ENCODE measurements around the gene FABP6. TPM values are rescaled to one million over a fixed set of nuclear protein-coding genes. Genes with fewer than 3 reads are reported as not detected.

Gene FABP6
- total and polyA plus RNA-seq, 2 donors, result 0.68 to 1.4 TPM

DNA sequence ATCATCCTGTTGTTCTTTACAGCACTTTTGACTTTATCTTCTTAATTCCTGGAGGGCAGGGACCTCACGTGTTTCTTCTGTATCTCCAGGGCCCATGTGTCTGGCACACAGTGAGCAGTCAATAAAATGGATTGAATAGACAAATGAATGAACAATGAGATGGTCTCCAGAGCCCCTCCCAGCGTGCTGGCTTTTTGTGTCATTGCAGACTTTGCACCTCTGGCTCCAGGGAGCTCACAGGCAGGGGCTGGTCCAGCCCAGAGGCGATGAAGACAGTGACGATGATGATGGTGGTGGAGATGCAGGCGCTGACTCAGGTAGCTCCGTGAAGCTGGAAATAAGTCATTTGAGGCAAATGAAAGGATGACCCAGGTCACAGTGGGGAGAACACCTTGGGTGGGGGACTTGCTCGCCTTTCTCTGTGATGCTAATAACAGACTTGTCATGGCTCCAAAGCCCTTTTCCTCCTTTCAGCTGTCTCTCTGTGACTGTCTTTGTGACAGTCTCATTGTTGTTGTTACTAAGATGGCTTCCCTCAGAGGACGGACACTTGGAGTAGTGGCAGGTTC, 30.4 kb upstream of the FABP6 start:
- Histone ChIP-seq H3K4me1 (ENCODE audit: insufficient read depth) (no peaks in the 10 kb centered on the region), H3K27ac (ENCODE audit: low read depth) (no peak overlapping the region), H3K36me3 (ENCODE audit: insufficient read depth) (no peaks in the 10 kb centered on the region), H3K4me3 (ENCODE audit: low read depth, low read length) (no peak overlapping the region)
- 56% methylated on average over 8 of the region's 8 CpGs for WGBS
- no peak for DNase-seq (ENCODE audit: extremely low spot score)

GRCh38 chr5:160199410-160199911, 29.8 kb upstream of the FABP6 start:
- no peak overlapping the region for H3K27ac ChIP-seq (ENCODE audit: low read depth)
- 3% methylated on average over 30 of the region's 30 CpGs for WGBS
- H3K4me1 ChIP-seq (ENCODE audit: insufficient read depth), result no peaks in the 10 kb centered on the region
- DNase-seq (ENCODE audit: extremely low spot score), result no peak
- H3K4me3 ChIP-seq (ENCODE audit: low read depth, low read length), result peak overlapping the region; percentile 19
- H3K36me3 ChIP-seq (ENCODE audit: insufficient read depth), result no peaks in the 10 kb centered on the region

DNA sequence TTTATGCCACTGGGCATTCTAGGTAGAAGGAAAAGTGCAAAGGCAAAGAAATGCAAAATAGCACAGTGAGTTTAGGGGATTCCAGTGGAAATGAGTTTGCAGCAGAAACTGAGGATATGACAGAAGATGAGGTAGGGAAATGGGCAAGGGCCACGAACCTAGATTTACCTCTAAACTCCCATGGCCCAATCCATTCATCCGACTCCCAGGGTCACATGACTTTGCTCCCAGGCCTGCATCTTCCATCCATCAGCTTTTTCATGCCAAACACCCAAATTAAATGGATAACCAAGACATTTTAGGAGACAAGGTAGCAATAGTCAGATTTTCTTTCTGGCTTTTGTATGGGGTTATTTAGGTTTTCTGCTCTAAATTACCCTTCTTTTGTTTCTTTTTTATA, 22.2 kb upstream of the FABP6 start:
- Histone ChIP-seq H3K4me3 (ENCODE audit: low read depth, low read length) (no peak overlapping the region), H3K27ac (ENCODE audit: low read depth) (no peak overlapping the region), H3K36me3 (ENCODE audit: insufficient read depth) (no peaks in the 10 kb centered on the region), H3K4me1 (ENCODE audit: insufficient read depth) (peaks cover 2% of the 10 kb centered on the region)
- 83% methylated on average over 2 of the region's 2 CpGs for WGBS
- no peak for DNase-seq (ENCODE audit: extremely low spot score)

GRCh38 chr5:160209917-160210316, 19.4 kb upstream of the FABP6 start:
- Histone ChIP-seq H3K4me3 (ENCODE audit: low read depth, low read length) (no peak overlapping the region), H3K4me1 (ENCODE audit: insufficient read depth) (peaks cover under 1% of the 10 kb centered on the region), H3K36me3 (ENCODE audit: insufficient read depth) (no peaks in the 10 kb centered on the region), H3K27ac (ENCODE audit: low read depth) (no peak overlapping the region)
- 89% methylated on average over 2 of the region's 2 CpGs for WGBS
- no peak for DNase-seq (ENCODE audit: extremely low spot score)

DNA sequence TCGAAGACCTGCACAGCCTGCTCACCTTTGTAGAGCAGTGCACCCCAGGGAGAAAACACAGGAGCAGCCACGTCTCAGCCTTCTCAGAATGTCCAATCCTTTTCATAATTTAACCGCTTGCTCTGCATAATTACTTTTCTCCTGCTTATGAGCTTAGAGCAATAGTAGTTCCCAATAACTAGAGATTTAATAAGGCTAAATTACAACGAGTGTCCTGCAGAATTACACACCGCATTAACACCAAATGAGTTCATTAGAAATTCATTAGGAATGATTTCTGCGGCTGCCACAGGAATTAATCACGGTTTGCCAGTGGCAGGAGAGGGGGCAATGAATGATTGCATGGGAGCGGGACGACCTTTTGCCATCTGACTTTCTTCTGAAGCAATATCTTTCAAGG, 18.7 kb upstream of the FABP6 start:
- no peak overlapping the region for H3K27ac ChIP-seq (ENCODE audit: low read depth)
- no peak for DNase-seq (ENCODE audit: extremely low spot score)
- 89% methylated on average over 9 of the region's 9 CpGs for WGBS

GRCh38 chr5:160211352-160211751, 18.0 kb upstream of the FABP6 start:
- 65% methylated on average over 2 of the region's 2 CpGs for WGBS
- Histone ChIP-seq H3K4me1 (ENCODE audit: insufficient read depth) (no peaks in the 10 kb centered on the region), H3K27ac (ENCODE audit: low read depth) (no peak overlapping the region), H3K4me3 (ENCODE audit: low read depth, low read length) (no peak overlapping the region), H3K36me3 (ENCODE audit: insufficient read depth) (no peaks in the 10 kb centered on the region)
- no peak for DNase-seq (ENCODE audit: extremely low spot score)

More for the DNA sequence above, 18.7 kb upstream of the FABP6 start:
- no peaks in the 10 kb centered on the region for H3K36me3 ChIP-seq (ENCODE audit: insufficient read depth)
- no peak overlapping the region for H3K4me3 ChIP-seq (ENCODE audit: low read depth, low read length)
- H3K4me1 ChIP-seq (ENCODE audit: insufficient read depth), result no peaks in the 10 kb centered on the region

DNA sequence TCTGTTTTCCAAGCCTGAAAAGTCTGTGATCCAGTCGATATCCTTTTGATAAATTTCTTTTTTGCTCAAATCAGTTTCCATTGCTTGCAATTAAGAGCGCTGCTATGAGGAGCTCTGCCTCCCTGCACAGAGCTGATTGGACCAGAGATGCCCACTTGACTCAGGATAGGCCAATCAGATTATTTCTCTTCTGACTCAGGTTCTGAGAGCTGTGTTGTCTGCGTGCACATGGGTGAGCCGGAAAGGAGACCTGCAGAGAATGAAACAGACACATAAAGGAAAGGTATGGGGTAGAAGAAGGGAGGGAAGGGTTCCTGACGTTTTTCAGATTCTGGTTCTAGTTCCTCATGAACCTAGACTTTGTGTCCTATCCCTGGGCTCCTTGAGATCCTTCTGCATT, 15.8 kb upstream of the FABP6 start:
- no peaks in the 10 kb centered on the region for H3K36me3 ChIP-seq (ENCODE audit: insufficient read depth)
- no peak overlapping the region for H3K4me3 ChIP-seq (ENCODE audit: low read depth, low read length)
- WGBS, result 77% methylated on average over 5 of the region's 5 CpGs
- H3K4me1 ChIP-seq (ENCODE audit: insufficient read depth), result no peaks in the 10 kb centered on the region
- DNase-seq (ENCODE audit: extremely low spot score), result no peak
- no peak overlapping the region for H3K27ac ChIP-seq (ENCODE audit: low read depth)

DNA sequence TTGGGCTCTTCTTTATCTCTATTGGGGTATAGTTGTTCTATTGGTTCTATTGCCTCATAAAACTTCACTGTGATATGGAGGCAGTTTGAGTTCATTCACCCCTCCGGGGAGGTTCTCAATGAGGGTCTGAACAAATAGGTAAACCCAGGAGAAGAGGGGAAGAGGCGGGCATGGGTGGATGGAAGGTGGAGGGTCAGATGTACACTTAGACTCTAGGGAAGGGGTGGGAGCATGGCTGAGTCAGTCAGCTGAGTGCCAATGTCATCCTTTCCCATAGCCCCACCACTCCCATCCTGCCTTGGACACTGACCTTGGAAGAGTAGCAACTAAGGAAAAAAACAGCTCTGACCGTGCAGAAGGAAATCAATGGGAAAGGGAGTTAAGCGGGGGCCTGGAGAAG, 9.9 kb upstream of the FABP6 start:
- H3K36me3 ChIP-seq (ENCODE audit: insufficient read depth), result no peaks in the 10 kb centered on the region
- 67% methylated on average over 4 of the region's 4 CpGs for WGBS
- no peak overlapping the region for H3K4me3 ChIP-seq (ENCODE audit: low read depth, low read length)
- H3K27ac ChIP-seq (ENCODE audit: low read depth), result no peak overlapping the region
- no peak for DNase-seq (ENCODE audit: extremely low spot score)
- no peaks in the 10 kb centered on the region for H3K4me1 ChIP-seq (ENCODE audit: insufficient read depth)

GRCh38 chr5:160221082-160221481, 8.2 kb upstream of the FABP6 start:
- DNase-seq (ENCODE audit: extremely low spot score), result no peak
- Histone ChIP-seq H3K4me3 (ENCODE audit: low read depth, low read length) (no peak overlapping the region), H3K36me3 (ENCODE audit: insufficient read depth) (no peaks in the 10 kb centered on the region), H3K4me1 (ENCODE audit: insufficient read depth) (no peaks in the 10 kb centered on the region), H3K27ac (ENCODE audit: low read depth) (no peak overlapping the region)
- 87% methylated on average over 3 of the region's 3 CpGs for WGBS

GRCh38 chr5:160227012-160227411, 2.3 kb upstream of the FABP6 start:
- Histone ChIP-seq H3K4me1 (ENCODE audit: insufficient read depth) (no peaks in the 10 kb centered on the region), H3K36me3 (ENCODE audit: insufficient read depth) (no peaks in the 10 kb centered on the region), H3K27ac (ENCODE audit: low read depth) (no peak overlapping the region), H3K4me3 (ENCODE audit: low read depth, low read length) (no peak overlapping the region)
- DNase-seq (ENCODE audit: extremely low spot score), result no peak
- 93% methylated on average over 2 of the region's 2 CpGs for WGBS

GRCh38 chr5:160230686-160231527, 1.6 kb downstream of the FABP6 start:
- no peak for DNase-seq (ENCODE audit: extremely low spot score)
- H3K27ac ChIP-seq (ENCODE audit: low read depth), result no peak overlapping the region
- WGBS, result 78% methylated on average over 9 of the region's 9 CpGs
- no peak overlapping the region for H3K4me3 ChIP-seq (ENCODE audit: low read depth, low read length)
- no peaks in the 10 kb centered on the region for H3K36me3 ChIP-seq (ENCODE audit: insufficient read depth)
- H3K4me1 ChIP-seq (ENCODE audit: insufficient read depth), result no peaks in the 10 kb centered on the region

- H3K4me1 ChIP-seq (ENCODE audit: insufficient read depth), result no peaks in the 10 kb centered on the region
- H3K36me3 ChIP-seq (ENCODE audit: insufficient read depth), result no peaks in the 10 kb centered on the region
- H3K4me3 ChIP-seq (ENCODE audit: low read depth, low read length), result no peak overlapping the region
- WGBS, result 92% methylated on average over 10 of the region's 10 CpGs
- H3K27ac ChIP-seq (ENCODE audit: low read depth), result no peak overlapping the region
- no peak for DNase-seq (ENCODE audit: extremely low spot score)
Measured at GRCh38 chr5:160231783-160232342, 2.6 kb downstream of the FABP6 start.

DNA sequence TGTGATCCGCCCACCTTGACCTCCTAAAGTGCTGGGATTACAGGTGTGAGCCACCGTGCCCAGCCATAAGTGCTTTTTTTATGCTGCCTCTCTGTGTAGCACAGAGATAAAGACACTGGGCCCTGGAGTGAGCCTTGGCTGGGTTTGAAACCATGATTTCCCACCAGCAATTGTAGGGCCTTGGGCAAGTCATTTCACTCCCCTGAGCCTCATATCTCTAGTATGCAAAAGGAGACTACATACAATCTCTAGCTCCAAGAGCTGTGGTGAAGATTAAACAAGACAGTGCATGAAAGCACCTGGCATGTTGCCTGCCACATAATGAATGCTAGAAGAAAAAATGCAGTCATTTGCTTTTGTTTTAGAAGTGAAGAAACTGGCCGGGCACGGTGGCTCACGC, 3.9 kb downstream of the FABP6 start:
- WGBS, result 80% methylated on average over 5 of the region's 5 CpGs
- Histone ChIP-seq H3K4me1 (ENCODE audit: insufficient read depth) (no peaks in the 10 kb centered on the region), H3K27ac (ENCODE audit: low read depth) (no peak overlapping the region), H3K4me3 (ENCODE audit: low read depth, low read length) (no peak overlapping the region), H3K36me3 (ENCODE audit: insufficient read depth) (no peaks in the 10 kb centered on the region)
- no peak for DNase-seq (ENCODE audit: extremely low spot score)

DNA sequence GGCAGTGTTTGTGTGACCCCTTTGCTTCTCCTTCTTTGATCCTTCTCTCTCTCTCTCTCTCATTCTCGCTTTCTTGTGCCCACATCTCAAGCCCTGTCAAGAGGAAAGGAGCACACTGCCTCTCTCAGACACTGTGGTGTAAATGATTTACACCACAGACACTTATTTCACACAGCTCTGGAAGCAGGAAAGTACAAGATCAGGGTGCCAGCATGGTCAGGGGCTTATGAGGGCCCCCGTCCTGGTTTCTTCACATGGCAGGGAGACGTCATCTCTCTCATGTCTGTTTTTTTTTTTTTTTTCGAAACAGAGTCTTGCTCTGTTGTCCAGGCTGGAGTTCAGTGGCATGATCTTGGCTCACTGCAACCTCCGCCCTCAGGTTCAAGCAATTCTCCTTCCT, 6.4 kb downstream of the FABP6 start:
- Histone ChIP-seq H3K4me1 (ENCODE audit: insufficient read depth) (no peaks in the 10 kb centered on the region), H3K4me3 (ENCODE audit: low read depth, low read length) (no peak overlapping the region), H3K27ac (ENCODE audit: low read depth) (no peak overlapping the region), H3K36me3 (ENCODE audit: insufficient read depth) (no peaks in the 10 kb centered on the region)
- 91% methylated on average over 5 of the region's 5 CpGs for WGBS
- DNase-seq (ENCODE audit: extremely low spot score), result no peak

Data from urinary bladder (tissue), 4 donors.